HG03280 (cell line): ENCODE measurements around the gene ITSN1.

Source experiments
- ATAC-seq: cut with Tn5 transposase; IDR thresholded peaks from one replicate; pipeline ENCODE4 v1.9.1; 2021; ENCODE audit warnings: mild to moderate bottlenecking, moderate library complexity; ENCODE audit not compliant: unreplicated experiment

Gene ITSN1

GRCh38 chr21:33677450-33677849 lies 35.1 kb downstream of the ITSN1 start:
- ATAC-seq: no peak

- no peak for ATAC-seq
Observed at GRCh38 chr21:33680870-33681269, 38.6 kb downstream of the ITSN1 start.

- ATAC-seq: no peak
Observed at GRCh38 chr21:33682992-33683627, 40.8 kb downstream of the ITSN1 start.

- ATAC-seq: no peak
Observed at GRCh38 chr21:33684068-33684467, 41.8 kb downstream of the ITSN1 start.

- no peak for ATAC-seq
Observed at GRCh38 chr21:33684923-33685560, 42.7 kb downstream of the ITSN1 start.

- no peak for ATAC-seq
Observed at GRCh38 chr21:33685613-33686197, 43.4 kb downstream of the ITSN1 start.

GRCh38 chr21:33686386-33686785 lies 44.1 kb downstream of the ITSN1 start:
- no peak for ATAC-seq

- ATAC-seq: no peak
Observed at GRCh38 chr21:33687634-33688033, 45.3 kb downstream of the ITSN1 start.

- ATAC-seq: no peak
Observed at GRCh38 chr21:33688353-33688752, 46.1 kb downstream of the ITSN1 start.

GRCh38 chr21:33690874-33691273 lies 48.6 kb downstream of the ITSN1 start:
- no peak for ATAC-seq

- ATAC-seq: no peak
Observed at GRCh38 chr21:33691945-33692603, 49.8 kb downstream of the ITSN1 start.

GRCh38 chr21:33695813-33696212 lies 53.5 kb downstream of the ITSN1 start:
- no peak for ATAC-seq

GRCh38 chr21:33696465-33696864 lies 54.2 kb downstream of the ITSN1 start:
- ATAC-seq: no peak

- ATAC-seq: no peak
Observed at GRCh38 chr21:33698087-33698860, 56.0 kb downstream of the ITSN1 start.

- no peak for ATAC-seq
Observed at GRCh38 chr21:33699277-33699676, 57.0 kb downstream of the ITSN1 start.

GRCh38 chr21:33700491-33700890 lies 58.2 kb downstream of the ITSN1 start:
- ATAC-seq: no peak

GRCh38 chr21:33703750-33704606 lies 61.7 kb downstream of the ITSN1 start:
- no peak for ATAC-seq

GRCh38 chr21:33707846-33708245 lies 65.5 kb downstream of the ITSN1 start:
- ATAC-seq: no peak

- ATAC-seq: no peak
Observed at GRCh38 chr21:33708874-33709273, 66.6 kb downstream of the ITSN1 start.
